Measurements from ENCODE around the gene MYOM1.
A peak's percentile ranks its signal among the peaks of the same experiment; 100 is the strongest.

MYOM1 gene

GRCh38 chr18:3248658-3249359, 29.0 kb upstream of the MYOM1 start:
- TF ChIP-seq POLR2AphosphoS5 (IDR thresholded peaks at IDR 0.05; ENCODE audit: low read depth, low read length) (no peak), REST (IDR thresholded peaks at IDR 0.05; ENCODE audit: insufficient read depth in 1 of 2, low read depth in 2 of 2, low read length in 2 of 2) (no peak), FOXP2 (optimal IDR thresholded peaks at IDR 0.05; ENCODE audit: borderline replicate concordance, extremely low read depth, extremely low read length, insufficient read depth) (no peak), TAF1 (IDR thresholded peaks at IDR 0.05; ENCODE audit: borderline replicate concordance, insufficient read depth, low read length) (no peak), SIN3A (IDR thresholded peaks at IDR 0.05; ENCODE audit: borderline replicate concordance, insufficient read depth, low read length) (no peak; the same call in 1 of the 2 replicates)

DNA sequence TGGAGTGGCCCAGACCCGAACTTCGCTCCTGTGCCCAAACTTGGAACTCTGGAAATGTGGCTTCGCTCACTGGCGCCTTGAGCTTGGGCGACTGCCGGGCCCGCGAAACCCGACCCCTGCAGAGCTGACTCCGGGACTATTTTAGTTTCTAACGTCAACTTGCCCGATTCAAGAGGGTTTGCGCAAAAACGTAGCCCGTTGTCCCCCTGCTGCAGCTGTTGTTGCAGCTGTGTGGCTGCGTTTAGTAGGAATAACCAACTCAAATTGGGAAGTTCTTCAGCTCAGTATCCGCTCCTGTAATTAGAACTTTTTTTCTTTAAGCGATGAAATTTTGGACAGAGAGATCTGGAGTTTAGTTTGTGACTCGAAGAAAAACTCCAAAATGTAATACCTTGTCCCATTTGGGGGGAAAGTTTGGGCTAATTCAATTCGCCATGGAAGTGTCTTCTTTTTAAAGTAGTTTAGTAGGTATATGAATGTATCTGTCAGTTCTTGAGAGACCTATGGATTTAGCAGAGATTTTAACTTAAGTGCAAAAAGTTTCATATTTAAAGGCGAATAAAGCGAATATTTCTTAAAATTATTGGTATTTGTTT, 28.4 kb upstream of the MYOM1 start:
- no peak for TF ChIP-seq REST (IDR thresholded peaks at IDR 0.05; ENCODE audit: insufficient read depth in 1 of 2, low read depth in 2 of 2, low read length in 2 of 2)
- TF ChIP-seq FOXP2 (optimal IDR thresholded peaks at IDR 0.05; ENCODE audit: borderline replicate concordance, extremely low read depth, extremely low read length, insufficient read depth): no peak
- no peak for TF ChIP-seq POLR2AphosphoS5 (IDR thresholded peaks at IDR 0.05; ENCODE audit: low read depth, low read length)
- TF ChIP-seq SIN3A (IDR thresholded peaks at IDR 0.05; ENCODE audit: borderline replicate concordance, insufficient read depth, low read length): no peak
- TF ChIP-seq TAF1 (IDR thresholded peaks at IDR 0.05; ENCODE audit: borderline replicate concordance, insufficient read depth, low read length): no peak

- peak; percentile 96 for TF ChIP-seq TAF1 (IDR thresholded peaks at IDR 0.05; ENCODE audit: borderline replicate concordance, insufficient read depth, low read length)
- no peak for TF ChIP-seq FOXP2 (optimal IDR thresholded peaks at IDR 0.05; ENCODE audit: borderline replicate concordance, extremely low read depth, extremely low read length, insufficient read depth)
- TF ChIP-seq REST (IDR thresholded peaks at IDR 0.05; ENCODE audit: insufficient read depth in 1 of 2, low read depth in 2 of 2, low read length in 2 of 2): no peak
- 0 out of 2 replicates have a peak, but pooled peaks have one; percentile 47 for TF ChIP-seq SIN3A (IDR thresholded peaks at IDR 0.05; ENCODE audit: borderline replicate concordance, insufficient read depth, low read length)
- peak; percentile 94; the same call in 1 of the 2 replicates for TF ChIP-seq POLR2AphosphoS5 (IDR thresholded peaks at IDR 0.05; ENCODE audit: low read depth, low read length)
Observed at GRCh38 chr18:3247240-3248061, 27.7 kb upstream of the MYOM1 start, which contains the start of gene MYL12A. Gene MYL12A, plus strand, starts transcription at chr18:3247801. Its CDS starts 5,447 bp downstream, at chr18:3253248.

DNA sequence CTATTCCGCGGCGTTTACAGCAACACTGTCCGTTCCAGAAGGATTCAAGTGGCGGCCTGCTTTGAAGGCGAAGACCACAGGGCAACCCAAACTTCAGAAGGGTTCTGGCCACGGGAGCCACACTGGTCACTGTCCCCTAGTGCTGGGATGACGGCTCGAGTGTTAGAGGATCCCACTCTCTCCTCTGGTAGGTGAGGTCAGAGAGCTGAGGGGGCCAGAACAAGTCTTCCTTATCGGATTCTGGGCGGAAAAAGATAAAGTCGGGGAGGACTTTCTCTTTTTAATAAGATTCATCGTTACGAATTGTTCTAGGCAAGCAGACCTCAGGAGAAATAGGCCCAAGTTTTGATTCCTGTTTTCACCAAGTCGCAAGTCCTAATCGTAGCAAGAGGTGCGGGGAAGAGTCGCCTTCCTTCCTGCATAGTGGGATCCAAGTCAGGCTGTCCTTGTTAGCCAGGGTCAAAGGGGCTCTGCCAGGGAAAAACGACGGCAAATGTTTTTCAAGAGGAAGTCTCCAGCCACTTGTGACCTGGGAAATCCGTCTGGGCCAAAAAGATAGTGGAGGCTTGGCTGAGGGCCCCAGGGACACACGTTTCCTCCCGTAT, 27.0 kb upstream of the MYOM1 start:
- TF ChIP-seq POLR2AphosphoS5 (IDR thresholded peaks at IDR 0.05; ENCODE audit: low read depth, low read length) (no peak), REST (IDR thresholded peaks at IDR 0.05; ENCODE audit: insufficient read depth in 1 of 2, low read depth in 2 of 2, low read length in 2 of 2) (no peak), TAF1 (IDR thresholded peaks at IDR 0.05; ENCODE audit: borderline replicate concordance, insufficient read depth, low read length) (no peak), SIN3A (IDR thresholded peaks at IDR 0.05; ENCODE audit: borderline replicate concordance, insufficient read depth, low read length) (no peak), FOXP2 (optimal IDR thresholded peaks at IDR 0.05; ENCODE audit: borderline replicate concordance, extremely low read depth, extremely low read length, insufficient read depth) (no peak)
